GM19324 (cell line): ENCODE results near the gene LCN15.

ENCODE experiments used
- ATAC-seq: cut with Tn5 transposase; IDR thresholded peaks from one replicate; pipeline ENCODE4 v1.9.1; 2021; ENCODE audit warnings: mild to moderate bottlenecking, moderate library complexity; ENCODE audit not compliant: unreplicated experiment, low FRiP score

LCN15 gene

DNA sequence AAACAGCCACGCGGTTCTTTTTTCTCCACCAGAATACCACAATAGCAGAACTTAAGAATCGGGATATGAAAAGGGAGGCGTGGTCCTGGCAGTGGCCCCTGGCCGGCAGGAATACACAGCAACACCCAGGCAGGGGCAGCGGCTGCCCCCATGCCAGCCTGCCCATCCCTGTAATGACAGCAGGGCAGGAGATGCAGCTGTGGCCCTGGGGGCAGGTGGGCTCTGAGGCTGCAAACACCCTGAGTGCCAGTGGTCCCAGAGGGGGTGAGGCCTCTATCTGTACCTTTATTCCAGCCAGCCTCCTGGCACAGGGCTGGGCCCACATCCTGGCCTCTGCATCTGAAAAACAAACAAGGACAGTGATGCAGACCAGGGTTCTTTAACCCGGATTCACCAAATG is 39.5 kb downstream of the LCN15 start:
- no peak for ATAC-seq

DNA sequence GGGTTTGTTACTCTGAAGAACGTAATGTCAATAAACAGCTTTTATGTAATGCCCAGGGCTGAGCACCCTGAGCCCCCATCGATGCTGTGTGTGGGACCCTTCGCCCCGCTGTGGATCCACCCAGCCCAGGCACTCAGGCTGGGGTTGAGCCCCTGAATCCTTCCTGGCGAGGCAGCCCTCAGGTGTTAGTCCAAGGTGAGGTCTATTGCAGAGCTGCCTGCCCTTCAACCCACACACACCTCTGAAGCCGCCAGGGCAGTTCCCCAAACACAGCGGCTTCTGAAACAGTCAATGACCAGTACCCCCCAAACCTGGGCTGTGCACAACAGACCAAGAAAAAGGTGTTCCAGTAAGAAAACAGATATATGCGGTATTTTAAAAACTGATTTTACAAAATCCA is 40.3 kb downstream of the LCN15 start:
- ATAC-seq, result no peak

DNA sequence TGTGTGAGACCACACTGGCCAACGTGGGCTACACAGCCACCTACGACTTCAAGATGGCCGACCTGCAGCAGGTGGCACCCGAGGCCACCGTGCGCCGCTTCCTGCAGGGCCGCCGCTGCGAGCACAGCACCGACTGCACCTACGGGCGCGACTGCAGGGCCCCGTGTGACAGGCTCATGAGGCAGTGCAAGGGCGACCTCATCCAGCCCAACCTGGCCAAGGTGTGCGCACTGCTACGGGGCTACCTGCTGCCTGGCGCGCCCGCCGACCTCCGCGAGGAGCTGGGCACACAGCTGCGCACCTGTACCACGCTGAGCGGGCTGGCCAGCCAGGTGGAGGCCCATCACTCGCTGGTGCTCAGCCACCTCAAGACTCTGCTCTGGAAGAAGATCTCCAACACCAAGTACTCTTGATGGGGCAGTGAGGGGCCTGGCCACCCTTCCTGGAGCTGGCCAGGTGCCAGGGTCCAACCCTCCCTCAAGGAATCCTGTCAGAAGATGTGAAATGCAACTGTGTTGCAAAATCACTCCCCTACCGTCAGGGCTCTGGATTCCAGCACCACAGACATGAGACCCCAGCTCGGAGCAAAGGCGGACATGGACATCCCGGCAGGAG is 40.8 kb downstream of the LCN15 start:
- ATAC-seq, result no peak

DNA sequence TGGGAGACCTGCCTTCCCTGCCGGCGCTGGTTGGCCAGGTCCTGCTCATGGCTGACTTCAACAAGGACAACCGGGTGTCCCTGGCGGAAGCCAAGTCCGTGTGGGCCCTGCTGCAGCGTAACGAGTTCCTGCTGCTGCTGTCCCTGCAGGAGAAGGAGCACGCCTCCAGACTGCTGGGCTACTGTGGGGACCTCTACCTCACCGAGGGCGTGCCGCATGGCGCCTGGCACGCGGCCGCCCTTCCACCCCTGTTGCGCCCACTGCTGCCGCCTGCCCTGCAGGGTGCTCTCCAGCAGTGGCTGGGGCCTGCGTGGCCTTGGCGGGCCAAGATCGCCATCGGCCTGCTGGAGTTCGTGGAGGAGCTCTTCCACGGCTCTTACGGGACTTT is 41.4 kb downstream of the LCN15 start:
- ATAC-seq, result no peak

DNA sequence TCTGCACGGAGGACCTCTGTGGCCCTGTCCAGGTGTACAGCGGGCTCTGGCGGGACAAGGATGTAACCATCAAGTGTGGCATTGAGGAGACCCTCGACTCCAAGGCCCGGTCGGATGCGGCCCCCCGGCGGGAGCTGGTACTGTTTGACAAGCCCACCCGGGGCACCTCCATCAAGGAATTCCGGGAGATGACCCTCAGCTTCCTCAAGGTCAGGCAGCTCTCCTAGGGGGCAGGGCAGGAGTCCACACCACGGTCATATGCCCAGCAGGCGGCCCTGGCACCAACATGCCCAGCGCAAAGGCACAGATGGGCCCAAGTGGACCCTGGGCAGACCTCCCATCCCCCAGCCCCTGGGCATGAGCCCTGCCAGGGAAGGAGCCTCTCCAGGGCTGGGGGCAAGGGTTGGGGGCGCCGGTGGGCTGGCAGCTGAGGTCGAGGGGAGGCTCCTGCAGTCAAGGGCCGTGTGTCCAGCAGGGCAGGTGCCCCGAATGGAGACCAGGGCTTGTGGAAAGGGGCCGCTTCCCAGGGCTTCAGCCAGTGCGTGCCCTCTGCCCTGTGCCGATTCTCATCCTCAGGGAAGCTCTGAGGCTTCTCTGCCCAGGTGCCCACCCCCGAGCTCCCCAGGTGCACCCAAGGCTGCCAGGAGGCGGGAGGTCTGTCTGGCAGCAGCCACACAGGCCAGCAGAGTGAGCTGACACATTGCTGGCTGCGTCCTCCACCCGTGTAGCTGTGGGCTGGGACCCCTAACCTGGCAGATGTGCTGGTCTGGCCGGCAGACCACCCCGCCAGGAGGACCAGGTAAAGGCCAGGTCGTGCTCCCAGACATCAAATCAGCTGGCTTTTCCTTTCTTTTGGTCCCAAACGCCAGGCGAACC is 42.0 kb downstream of the LCN15 start:
- ATAC-seq, result no peak

DNA sequence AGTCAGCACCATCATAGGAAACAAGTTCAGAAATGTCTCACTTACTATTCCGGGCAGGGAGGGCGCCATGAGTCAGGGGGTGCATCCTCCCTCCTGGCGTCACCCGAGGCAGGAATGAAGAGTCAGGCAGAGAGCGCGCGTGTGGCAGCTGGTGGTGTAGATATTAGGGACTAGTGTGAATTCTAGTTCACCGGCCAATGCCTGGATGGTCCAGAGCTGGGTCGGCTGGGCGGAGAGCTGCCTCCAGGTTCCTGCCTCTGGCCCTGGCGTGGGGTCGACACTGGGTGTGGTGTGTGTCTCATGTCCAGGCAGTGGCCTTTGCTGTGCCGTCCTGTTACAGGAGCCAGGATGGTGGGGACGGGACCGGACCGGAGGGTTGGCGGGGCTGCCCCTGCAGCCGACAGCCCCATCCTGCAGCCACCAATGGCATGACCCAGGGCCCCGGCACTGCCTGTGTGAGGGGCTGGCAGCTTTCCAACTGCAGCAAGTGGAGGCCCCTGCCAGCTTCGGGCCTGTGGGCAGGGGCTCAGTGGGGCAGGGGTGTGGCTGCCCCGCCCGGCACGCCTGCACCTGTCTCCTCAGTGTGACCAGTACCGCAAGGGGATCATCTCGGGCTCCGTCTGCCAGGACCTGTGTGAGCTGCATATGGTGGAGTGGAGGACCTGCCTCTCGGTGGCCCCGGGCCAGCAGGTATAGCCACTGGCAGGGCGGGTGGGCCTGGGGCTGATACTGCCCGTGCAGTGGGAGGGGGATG is 42.8 kb downstream of the LCN15 start:
- ATAC-seq, result no peak

DNA sequence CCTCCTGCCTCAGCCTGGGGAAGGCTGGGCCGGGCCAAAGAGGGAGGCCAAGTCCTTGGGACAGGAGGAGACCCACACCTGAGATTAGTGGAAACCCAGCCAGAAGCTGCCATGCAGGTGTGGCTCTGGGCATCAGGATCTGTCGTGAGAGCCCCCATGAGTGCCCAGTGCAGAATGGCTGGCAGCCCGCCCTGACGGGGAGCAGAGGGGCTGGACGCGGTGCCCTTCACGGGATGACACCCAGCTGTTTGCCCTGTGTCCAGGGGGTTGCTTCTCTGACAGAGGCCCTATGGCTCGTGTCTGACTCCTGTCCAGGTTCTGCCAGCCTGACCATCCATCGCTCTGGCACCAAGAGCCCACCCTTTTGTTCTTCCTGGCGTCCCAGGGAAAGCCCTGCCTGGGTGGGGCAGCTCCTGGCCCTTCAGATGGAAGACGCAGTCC is 43.4 kb downstream of the LCN15 start:
- ATAC-seq, result no peak

DNA sequence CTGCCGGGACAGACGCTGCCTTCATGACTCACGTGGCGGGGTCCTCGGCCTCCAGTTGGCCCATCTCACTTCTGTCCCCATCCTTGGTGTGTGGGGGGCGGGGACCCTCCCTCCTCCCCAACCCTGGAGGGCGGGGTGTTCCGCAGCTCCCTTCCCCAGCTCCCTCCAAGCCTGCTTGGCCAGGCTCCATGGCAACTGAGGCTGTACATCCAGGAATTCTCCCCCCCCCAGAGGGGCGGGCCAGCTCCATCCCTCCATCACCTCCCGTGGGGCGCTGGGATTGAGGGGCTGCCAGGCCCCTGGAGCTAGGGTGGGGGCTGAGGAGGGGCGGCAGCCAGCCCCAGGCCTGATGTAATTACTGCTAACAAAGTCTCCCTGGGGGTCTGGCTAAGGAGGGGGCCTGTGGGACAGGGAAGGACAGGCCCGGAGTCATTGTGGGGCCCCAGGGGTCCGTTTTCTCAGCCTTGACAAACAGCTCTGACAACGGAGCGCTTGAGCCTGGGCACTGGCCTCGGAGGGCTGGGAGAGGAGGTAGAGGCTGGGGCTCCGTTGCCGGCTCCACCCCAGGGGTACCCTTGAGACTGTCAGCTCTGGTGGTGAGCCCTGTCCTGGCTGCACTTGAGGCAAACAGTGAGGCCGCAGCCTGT is 43.9 kb downstream of the LCN15 start:
- ATAC-seq, result no peak

DNA sequence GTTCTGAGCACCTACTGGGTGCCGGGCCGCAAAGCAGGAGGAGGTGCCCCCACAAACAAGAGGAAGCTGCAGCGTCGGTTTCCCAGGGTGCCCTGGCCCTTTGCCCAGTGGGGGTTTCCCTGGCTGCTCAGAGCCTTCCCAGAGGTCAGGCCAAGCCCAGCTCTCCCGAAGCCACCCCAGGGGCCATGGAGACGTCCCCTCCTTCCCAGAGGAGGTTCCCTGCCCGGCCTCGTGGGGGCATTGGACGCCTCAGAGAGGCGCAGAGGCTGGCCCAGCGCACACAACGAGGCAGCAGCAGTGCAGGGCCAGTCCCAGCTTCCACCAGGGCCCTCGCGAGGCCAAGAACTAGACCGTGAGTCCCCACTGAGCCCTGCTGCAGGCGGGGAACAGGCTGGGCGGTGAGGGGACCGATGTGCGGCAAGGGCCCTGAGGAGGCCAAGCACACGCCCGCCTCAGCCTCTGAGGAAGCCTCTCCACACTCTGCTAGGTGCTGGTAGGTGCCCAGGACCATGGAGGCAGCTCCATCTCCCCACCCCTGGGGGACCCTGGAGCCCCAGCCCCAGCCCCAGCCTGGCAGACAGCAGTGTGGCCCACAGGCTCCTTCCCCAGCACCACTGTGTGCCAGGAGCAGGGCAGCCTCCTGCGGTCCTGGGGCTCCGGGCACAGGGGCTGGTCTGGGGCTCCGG is 45.0 kb downstream of the LCN15 start:
- no peak for ATAC-seq

DNA sequence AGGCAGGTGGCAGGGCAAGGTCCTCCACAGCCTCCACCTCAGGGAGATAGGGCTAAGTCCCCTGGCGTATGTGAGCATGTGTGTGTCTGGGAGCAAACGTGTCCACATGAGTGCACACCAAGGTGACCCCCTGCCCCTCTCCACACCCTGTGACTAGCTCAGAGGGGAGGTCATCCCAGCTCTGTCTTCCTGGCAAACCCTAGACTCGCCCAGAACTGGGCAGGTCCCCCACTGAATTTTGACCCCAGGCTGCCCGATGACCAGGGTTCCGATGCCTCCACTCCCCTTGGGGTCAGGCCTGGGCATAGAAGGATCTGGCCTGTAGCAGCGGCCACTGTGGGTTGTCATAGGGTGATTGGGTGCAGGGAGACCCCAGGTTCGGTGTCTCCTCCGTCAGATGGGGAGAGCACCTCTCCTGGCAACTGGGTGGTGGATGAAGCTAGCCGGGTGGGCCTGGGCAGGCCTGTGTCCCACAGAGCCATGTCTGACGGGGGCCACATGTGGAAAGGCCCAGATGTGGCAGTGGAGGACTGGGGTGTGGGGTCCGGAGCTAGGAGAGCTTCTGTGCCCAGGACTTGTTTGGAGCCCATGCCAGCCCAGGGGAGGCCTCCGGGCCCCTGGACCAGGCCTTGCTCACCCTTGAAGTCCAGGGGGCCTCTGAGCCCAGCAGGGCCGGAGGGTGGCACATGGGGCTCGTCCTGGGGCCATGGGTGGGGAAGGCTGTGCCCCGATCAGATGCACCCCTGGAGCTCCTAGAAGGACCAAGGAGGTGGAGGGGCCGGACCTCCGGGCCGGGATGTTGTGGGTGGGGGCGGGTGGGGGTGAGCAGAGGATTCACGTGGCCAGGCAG is 45.7 kb downstream of the LCN15 start:
- ATAC-seq, result no peak

DNA sequence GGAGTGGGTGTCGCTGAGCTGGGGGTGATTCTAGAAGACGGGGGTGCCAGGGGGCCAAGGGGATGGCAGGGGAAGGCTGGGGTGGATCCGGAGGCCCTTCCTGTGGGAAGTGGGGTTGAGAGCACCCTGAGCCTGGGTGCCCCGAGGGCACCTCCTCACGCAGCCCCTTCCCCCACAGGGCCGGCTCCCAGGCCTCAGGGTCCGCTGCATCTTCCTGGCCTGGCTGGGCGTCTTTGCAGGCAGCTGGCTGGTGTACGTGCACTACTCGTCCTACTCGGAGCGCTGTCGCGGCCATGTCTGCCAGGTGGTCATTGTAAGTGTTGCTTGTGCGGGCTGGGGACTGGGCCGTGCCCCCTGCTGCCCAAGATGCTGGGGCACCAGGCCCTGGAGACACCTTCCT is 46.9 kb downstream of the LCN15 start:
- ATAC-seq, result no peak

DNA sequence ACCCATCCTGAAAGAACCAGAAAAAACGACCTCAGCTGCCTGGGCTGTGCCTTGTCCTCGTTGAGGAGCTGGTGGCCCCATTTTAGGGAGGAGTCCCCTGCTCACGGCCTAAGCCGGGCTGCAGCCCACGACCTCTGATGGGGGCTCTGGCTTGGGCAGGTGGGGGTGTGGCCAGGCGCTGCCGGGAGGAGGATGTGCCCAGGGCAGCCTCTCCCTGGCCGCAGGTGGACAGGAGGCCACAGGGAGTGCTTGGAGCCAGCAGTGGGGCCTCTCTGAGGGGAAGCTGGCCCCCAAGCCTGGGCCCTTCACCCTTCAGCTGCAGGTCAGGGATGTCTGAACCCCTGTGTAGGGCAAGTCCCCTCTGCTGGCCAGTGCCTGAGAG is 49.4 kb downstream of the LCN15 start:
- ATAC-seq, result no peak

DNA sequence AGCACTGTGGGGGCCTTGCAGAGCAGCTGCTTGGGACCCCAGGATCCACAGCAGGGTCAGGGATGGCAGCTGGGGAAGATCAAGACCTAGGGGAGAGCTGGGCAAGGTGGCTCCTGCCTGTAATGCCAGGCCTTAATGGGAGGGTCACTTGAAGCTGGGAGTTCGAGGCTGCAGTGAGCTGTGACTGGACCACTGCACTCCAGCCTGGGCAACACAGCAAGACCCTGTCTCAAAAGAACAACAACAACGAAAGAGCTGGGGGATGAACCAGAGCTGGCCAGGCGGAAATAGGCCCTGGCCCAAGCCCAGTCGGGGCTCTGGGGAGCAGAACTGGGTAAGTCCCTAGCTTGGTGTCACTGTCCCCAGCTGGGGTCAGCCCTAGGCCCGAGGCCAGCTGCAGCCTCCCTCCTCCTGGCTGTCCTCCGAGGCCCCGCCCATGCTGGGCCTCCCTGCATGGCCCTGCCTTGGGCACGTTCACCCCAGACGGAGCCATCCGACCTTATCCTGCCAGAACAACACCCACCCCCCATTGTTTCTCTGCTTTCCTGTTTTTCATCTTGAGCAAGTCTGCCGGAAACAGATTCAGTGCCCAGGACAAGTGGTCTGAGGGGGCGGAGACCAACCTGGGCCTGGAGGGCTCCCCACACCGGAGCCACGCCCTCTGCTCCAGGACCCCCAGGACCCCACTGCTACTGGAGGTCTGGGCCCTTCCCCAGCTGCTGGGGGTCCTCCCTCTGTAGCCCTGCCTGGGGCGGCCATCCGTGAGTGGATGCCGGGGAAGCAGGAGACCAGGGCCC is 50.0 kb downstream of the LCN15 start:
- no peak for ATAC-seq

DNA sequence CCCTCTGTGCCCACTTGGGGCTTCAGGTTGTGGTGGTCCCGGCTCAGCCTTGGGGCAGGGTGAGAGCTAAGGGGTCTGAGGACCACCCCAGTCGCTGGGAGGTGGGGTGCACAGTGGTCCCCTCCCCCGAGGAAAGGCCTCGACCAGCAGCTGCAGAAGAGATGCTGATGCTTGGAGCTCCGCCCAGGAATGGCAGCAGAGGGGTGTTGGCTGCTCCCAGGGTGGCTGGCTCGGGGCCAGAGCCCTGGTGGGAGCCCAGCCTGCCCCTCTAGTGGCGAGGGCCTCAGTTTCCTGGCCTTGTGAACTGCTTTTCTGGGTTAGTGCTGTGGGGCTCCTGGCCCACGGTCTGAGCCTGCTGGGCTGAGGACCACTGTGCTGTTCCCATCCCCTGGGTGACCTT is 50.8 kb downstream of the LCN15 start:
- no peak for ATAC-seq

DNA sequence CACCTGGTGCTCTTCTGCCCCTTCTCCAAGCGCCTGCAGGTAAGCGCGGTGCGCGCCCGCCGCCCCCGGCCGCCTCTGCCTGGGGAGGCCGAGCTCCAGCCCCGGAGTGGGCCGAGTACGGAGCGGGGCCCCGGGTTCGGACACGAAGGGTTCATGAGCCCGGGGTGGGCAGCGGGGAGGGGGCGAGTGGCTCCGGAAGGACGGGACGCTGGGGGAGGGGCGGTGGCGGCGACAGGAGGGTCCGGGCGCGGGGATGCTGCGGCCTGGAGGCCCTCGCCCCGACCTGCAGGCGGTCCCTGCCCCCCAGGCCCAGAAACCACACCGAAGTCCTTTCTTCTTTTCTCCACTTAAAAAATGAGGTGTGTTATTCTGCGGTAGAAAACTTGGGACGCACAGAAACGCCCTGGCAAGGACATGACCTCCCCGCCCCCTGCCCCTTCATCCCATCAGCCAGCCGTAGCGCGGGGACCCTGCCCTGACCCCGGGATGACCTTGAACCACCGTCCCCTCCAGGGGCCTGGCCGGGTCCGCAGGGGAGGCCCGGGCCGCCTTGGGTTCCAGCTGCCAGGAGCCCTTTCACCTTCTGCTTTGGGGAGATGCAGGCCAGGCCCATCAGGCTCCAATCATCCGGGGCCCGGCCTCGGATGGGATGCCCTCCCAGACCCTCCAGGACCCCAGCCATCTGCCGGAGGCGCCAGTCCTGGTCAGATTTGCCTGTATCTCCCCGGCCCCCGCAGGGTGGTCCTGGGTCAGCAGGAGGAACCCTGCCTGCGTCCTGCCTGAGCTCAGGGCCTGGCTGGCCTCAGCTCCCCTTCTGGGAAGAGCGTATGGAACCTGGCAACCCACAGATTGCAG is 51.4 kb downstream of the LCN15 start:
- ATAC-seq, result no peak

DNA sequence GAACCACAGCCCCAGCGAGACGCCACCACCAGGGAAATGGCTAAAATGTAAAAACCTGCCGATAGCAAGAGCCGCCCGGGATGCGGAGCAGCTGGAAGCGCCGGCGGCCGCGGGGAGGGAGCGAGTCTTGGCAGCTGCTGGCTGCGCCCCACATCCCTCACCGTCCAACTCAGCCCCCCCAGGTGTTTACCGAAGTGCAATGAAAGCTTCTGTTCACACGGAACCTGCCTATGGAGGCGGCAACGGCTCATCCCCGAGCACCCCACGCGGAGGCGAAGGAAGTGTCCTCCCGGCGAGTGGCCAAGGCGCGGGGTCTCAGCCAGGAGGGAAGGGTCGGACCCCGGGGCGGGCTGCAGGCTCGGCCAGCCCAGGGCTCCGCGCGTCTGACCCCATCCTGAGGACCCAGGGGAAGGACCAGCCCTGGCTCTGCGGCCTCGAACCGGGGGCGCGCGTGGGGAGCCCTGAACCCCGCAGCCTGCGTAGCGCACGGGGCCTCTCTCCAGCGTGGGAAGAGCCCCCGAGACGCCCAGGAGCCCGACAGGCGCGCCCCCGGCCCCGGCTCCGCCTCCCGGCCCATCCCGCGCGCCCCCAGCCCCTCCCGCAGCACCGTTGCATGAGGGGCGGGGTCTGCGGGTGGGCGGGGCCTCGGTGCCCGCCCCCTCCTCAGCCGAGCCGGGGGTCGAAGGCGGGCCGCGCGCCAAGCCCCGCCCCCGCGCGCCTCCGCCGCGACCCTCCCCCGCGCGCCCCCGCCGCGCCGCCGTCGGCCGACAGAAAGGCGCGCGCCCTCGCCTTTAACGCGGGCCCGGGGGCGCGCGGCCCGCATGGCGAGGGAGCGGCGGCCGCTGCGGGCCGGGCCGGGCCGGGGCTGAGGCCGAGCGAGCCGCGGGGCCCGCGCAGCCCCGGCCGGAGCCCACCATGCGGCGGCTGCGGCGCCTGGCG is 52.3 kb downstream of the LCN15 start, which contains the start of gene DIPK1B:
Gene DIPK1B, plus strand, starts transcription at position 822 of the 939 bp plus-strand sequence. Its CDS starts 94 bp downstream, at position 916.
- no peak for ATAC-seq
